ENCODE measurements around the gene EYS. TPM values are rescaled to one million over a fixed set of nuclear protein-coding genes. Genes with fewer than 3 reads are reported as not detected.
A peak's percentile ranks its signal among the peaks of the same experiment; 100 is the strongest.
"Not testable (repeated sequence)": the region's sequence is repeated elsewhere in the genome, so short reads cannot be mapped to it uniquely, and the experiment has no call there.

The EYS gene
- total RNA-seq, 3 donors from 2014 or later = 0.16 to 0.61 (median 0.60) TPM

DNA sequence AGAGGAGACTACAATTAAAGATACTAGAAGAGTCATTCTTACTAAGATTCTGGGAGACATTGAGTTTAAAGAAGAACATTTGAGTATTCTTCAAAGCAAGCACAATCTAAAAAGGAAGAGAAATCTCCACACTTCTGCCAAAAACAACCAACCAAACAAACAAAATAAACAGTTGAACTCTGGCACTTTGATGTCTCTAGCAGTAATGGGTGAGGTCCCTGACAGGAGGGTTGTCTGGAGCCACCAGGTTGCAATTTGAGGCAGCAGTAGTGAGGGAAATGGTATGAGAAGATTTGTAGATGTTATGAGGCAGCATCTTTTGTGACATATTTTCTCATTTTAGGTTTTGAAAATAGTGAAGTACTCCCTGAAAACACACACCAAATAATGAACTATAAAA, 1963.3 kb downstream of the EYS start:
- TF ChIP-seq, protein P1, sequence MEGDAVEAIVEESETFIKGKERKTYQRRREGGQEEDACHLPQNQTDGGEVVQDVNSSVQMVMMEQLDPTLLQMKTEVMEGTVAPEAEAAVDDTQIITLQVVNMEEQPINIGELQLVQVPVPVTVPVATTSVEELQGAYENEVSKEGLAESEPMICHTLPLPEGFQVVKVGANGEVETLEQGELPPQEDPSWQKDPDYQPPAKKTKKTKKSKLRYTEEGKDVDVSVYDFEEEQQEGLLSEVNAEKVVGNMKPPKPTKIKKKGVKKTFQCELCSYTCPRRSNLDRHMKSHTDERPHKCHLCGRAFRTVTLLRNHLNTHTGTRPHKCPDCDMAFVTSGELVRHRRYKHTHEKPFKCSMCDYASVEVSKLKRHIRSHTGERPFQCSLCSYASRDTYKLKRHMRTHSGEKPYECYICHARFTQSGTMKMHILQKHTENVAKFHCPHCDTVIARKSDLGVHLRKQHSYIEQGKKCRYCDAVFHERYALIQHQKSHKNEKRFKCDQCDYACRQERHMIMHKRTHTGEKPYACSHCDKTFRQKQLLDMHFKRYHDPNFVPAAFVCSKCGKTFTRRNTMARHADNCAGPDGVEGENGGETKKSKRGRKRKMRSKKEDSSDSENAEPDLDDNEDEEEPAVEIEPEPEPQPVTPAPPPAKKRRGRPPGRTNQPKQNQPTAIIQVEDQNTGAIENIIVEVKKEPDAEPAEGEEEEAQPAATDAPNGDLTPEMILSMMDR (IDR thresholded peaks at IDR 0.05) = no peak
- Histone ChIP-seq H3K4me3 (no peak overlapping the region), H3K9me3 (peaks cover 3% of the 10 kb centered on the region), H3K36me3 (ENCODE audit: low read depth) (no peaks in the 10 kb centered on the region), H3K4me1 (ENCODE audit: low read depth) (peaks cover 5% of the 10 kb centered on the region)
- ATAC-seq (no peak), DNase-seq (no peak)
- intact Hi-C loops (cut with DNase I, micrococcal nuclease) = no loop called here

DNA sequence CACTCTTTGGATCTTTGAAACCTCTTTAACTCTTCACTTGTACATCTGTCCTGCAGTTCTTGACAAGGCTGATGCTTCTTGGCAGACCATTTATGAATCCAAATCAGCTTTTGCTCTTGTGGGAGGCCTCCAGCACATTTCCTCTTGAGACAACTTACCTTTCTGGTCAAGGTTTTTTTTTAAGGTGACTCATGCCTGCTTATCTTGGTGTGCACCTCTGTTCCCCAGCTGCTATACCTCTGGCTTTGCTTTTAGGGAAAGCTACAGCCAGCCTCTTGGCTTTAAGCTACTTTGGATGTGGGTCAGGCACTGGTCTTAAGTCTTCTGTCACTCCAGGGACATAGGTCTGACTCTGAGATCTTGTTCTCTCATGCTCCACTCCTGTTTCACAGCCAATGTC, 1965.0 kb downstream of the EYS start:
- DNase-seq (no peak), ATAC-seq (peak; percentile 55)
- peaks cover 5% of the 10 kb centered on the region for H3K4me1 ChIP-seq (ENCODE audit: low read depth)
- intact Hi-C loops (cut with DNase I, micrococcal nuclease) = no loop called here
- peaks cover 3% of the 10 kb centered on the region for H3K9me3 ChIP-seq
- TF ChIP-seq, protein P1 (IDR thresholded peaks at IDR 0.05) = no peak
- no peak overlapping the region for H3K4me3 ChIP-seq
- no peaks in the 10 kb centered on the region for H3K36me3 ChIP-seq (ENCODE audit: low read depth)

DNA sequence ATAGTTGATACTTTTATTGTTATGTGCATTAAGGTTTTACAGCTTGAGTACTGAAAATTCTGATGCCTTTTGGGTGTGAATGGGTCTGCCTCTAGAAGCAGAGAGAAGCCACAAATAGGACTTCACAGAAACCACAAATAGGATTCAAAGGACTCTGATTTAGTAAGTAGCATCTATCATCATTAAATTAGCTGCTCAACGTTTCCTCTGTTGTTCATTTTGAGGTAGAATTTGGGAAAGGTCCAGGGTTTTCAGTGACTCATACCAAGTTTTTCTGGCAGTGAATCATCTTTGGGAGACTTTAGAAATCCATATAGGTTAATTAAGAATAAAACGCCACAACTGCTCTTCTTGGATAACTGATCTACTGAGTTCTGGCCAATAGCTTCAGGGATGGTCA, 1966.3 kb downstream of the EYS start:
- H3K36me3 ChIP-seq (ENCODE audit: low read depth) = no peaks in the 10 kb centered on the region
- peaks cover 5% of the 10 kb centered on the region for H3K4me1 ChIP-seq (ENCODE audit: low read depth)
- DNase-seq = no peak
- TF ChIP-seq, protein P1 (IDR thresholded peaks at IDR 0.05) = no peak
- H3K9me3 ChIP-seq = no peaks in the 10 kb centered on the region
- intact Hi-C loops (cut with DNase I, micrococcal nuclease) = no loop called here
- ATAC-seq = no peak
- H3K4me3 ChIP-seq = no peak overlapping the region

DNA sequence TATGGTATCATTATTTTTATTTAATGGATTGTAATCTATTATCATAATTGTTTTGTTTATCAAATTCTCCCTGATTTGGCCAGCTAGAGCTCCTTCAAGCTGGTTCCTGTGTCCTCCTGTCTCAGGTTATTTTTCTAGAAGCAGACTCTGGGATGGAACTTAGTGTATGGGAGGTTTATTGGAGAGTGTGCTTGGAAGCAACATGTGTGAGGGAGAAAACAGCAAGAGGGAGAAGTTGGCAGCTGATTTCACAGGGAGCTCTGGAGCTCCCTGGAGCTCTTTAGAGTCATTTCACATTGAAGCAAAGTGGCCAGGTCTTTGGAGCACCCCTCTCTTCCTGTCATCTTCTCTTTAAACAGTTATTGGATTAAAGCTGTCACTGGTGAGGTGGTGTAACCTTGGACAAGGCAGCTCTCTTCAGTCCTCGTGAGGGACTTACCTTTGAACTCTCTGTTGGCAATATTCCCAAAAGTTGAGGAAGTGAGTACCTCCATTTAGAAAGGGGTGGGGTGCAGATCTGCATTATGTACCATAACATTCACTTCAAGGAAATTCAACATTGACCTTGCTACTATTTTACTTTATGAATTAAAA, 1967.8 kb downstream of the EYS start:
- peaks cover 5% of the 10 kb centered on the region for H3K4me1 ChIP-seq (ENCODE audit: low read depth)
- H3K36me3 ChIP-seq (ENCODE audit: low read depth) = no peaks in the 10 kb centered on the region
- no peaks in the 10 kb centered on the region for H3K9me3 ChIP-seq
- intact Hi-C loops (cut with DNase I, micrococcal nuclease) = no loop called here
- H3K4me3 ChIP-seq = no peak overlapping the region
- ATAC-seq = peak; percentile 98
- TF ChIP-seq, protein P1 (IDR thresholded peaks at IDR 0.05) = no peak
- DNase-seq = peak in 1 of 3 donors; percentile 58

DNA sequence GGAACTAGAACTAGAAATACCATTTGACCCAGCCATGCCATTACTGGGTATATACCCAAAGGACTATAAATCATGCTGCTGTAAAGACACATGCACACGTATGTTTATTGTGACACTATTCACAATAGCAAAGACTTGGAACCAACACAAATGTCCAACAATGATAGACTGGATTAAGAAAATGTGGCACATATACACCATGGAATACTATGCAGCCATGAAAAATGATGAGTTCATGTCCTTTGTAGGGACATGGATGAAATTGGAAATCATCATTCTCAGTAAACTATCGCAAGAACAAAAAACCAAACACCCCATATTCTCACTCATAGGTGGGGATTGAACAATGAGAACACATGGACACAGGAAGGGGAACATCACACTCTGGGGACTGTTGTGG, 1968.8 kb downstream of the EYS start:
- H3K4me1 ChIP-seq (ENCODE audit: low read depth); H3K4me3 ChIP-seq; H3K36me3 ChIP-seq (ENCODE audit: low read depth); intact Hi-C loops (cut with DNase I, micrococcal nuclease); H3K9me3 ChIP-seq; DNase-seq; ATAC-seq: not testable (repeated sequence)

DNA sequence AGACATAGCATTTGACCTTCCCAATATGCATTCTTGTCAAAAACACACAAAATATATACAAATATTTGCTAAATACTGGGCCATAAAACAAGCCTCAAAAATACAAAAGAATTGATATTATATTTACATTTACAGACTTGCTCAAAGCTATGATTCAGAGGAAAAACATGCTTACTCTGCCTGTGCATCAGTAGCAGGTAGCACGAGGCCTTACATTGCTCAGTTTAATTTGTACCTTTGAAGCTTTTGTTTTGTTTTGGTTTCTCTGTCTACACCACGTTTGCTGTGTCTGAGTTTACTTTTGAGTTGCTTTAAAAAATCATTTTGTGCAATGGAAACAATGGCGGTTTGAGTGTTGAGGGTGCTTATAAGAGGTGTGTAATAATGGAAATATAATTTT, 1972.1 kb downstream of the EYS start:
- Histone ChIP-seq H3K9me3 (no peaks in the 10 kb centered on the region), H3K4me1 (ENCODE audit: low read depth) (peaks cover 5% of the 10 kb centered on the region), H3K4me3 (no peak overlapping the region), H3K36me3 (ENCODE audit: low read depth) (no peaks in the 10 kb centered on the region)
- intact Hi-C loops (cut with DNase I, micrococcal nuclease) = no loop called here
- ATAC-seq = no peak
- no peak for DNase-seq
- TF ChIP-seq, protein P1 (IDR thresholded peaks at IDR 0.05) = no peak

Data from mucosa of descending colon (tissue), 3 donors.